Measurements from ENCODE around the gene HRH1. TPM values are rescaled to one million over a fixed set of nuclear protein-coding genes. Genes with fewer than 3 reads are reported as not detected.

The HRH1 gene
- total RNA-seq, 2 donors from 2014 or later = 17.7 to 48.3 TPM

DNA sequence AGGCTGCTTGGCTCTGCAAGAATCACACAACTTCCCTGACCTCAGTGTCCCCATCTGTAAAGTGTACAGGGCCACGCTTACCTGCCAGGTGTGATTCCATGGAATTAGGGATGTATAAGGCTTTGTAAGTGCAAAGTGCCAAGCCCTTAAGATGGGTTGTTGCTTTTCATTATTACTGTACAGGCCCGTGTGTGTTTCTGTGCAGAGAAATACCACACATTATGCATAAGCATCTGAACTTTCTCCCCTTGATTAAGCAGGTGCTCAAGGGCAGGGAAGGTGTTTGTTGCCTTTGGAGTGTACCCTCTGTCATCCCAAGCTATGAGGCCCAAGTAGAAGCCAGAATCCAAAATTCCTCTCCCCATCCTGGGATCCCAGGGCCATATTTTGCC lies 13.6 kb upstream of the HRH1 start:
- ATAC-seq (ENCODE audit: insufficient number of reproducible peaks, low FRiP score, low read depth) (no peak), DNase-seq (ENCODE audit: low spot score) (no peak)
- Histone ChIP-seq H3K36me3 (no peaks in the 10 kb centered on the region), H3K4me3 (no peak overlapping the region), H3K9me3 (no peaks in the 10 kb centered on the region), H3K27ac (no peak overlapping the region), H3K4me1 (ENCODE audit: control insufficient read depth in 1 of 2, low read depth in 2 of 2) (peaks cover 12 to 16% of the 10 kb centered on the region in 2 donors), H3K27me3 (replicated peaks; ENCODE audit: insufficient read depth) (no peaks in the 10 kb centered on the region)
- TF ChIP-seq, protein P1, sequence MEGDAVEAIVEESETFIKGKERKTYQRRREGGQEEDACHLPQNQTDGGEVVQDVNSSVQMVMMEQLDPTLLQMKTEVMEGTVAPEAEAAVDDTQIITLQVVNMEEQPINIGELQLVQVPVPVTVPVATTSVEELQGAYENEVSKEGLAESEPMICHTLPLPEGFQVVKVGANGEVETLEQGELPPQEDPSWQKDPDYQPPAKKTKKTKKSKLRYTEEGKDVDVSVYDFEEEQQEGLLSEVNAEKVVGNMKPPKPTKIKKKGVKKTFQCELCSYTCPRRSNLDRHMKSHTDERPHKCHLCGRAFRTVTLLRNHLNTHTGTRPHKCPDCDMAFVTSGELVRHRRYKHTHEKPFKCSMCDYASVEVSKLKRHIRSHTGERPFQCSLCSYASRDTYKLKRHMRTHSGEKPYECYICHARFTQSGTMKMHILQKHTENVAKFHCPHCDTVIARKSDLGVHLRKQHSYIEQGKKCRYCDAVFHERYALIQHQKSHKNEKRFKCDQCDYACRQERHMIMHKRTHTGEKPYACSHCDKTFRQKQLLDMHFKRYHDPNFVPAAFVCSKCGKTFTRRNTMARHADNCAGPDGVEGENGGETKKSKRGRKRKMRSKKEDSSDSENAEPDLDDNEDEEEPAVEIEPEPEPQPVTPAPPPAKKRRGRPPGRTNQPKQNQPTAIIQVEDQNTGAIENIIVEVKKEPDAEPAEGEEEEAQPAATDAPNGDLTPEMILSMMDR (IDR thresholded peaks at IDR 0.05) = no peak

DNA sequence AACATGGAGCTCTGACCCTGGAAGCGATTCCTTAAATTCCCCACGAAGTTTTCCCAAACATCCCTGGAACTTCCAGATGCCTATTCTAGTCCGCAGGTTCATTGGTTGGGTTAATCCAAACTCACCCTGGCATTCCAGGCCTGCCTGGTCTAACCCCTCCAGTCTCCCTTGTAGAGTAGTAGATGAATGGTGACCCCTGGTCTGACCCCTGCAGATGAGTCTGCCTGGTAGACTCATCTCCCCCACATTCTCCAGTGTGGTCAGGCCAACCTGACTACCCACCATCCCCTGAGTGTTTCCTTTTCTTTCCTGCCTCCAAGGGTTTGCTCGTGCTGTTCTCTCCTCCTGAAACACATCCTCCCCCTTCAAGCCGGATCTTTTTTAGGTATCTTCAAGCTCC lies 10.8 kb upstream of the HRH1 start:
- TF ChIP-seq, protein P1 (IDR thresholded peaks at IDR 0.05) = no peak
- H3K9me3 ChIP-seq = no peaks in the 10 kb centered on the region
- no peaks in the 10 kb centered on the region for H3K36me3 ChIP-seq
- H3K4me3 ChIP-seq = no peak overlapping the region
- DNase-seq (ENCODE audit: low spot score) (no peak), ATAC-seq (ENCODE audit: insufficient number of reproducible peaks, low FRiP score, low read depth) (no peak)
- H3K27me3 ChIP-seq (replicated peaks; ENCODE audit: insufficient read depth) = no peaks in the 10 kb centered on the region
- peaks cover 7% of the 10 kb centered on the region in 2 donors for H3K4me1 ChIP-seq (ENCODE audit: control insufficient read depth in 1 of 2, low read depth in 2 of 2)
- H3K27ac ChIP-seq = no peak overlapping the region

DNA sequence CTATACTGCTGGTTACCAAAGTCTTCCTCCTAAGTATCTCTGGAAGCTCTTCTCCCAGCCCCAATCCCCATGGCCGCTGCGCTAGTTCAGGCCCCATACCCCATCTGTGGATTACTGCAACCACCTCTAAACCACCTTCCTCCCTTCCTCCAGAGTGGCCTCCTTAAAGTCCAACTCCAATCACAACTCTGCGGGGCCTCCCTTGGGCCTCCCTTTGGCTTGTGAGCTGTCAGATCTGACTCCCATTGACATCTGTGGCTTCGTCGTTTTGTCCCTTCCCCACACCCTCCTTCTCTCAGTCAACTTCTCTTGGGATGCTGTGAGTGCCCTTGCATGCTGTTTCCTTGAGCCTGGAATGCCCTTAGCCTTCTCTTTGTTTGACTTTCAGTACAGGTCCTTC lies 9.3 kb upstream of the HRH1 start:
- no peak for ATAC-seq (ENCODE audit: insufficient number of reproducible peaks, low FRiP score, low read depth)
- Histone ChIP-seq H3K27ac (peak overlapping the region; percentile 8 to 50), H3K36me3 (no peaks in the 10 kb centered on the region), H3K4me1 (ENCODE audit: control insufficient read depth in 1 of 2, low read depth in 2 of 2) (peaks cover 10 to 11% of the 10 kb centered on the region in 2 donors), H3K9me3 (no peaks in the 10 kb centered on the region), H3K27me3 (replicated peaks; ENCODE audit: insufficient read depth) (no peaks in the 10 kb centered on the region), H3K4me3 (no peak overlapping the region)
- no peak for DNase-seq (ENCODE audit: low spot score)
- TF ChIP-seq, protein P1 (IDR thresholded peaks at IDR 0.05) = no peak

DNA sequence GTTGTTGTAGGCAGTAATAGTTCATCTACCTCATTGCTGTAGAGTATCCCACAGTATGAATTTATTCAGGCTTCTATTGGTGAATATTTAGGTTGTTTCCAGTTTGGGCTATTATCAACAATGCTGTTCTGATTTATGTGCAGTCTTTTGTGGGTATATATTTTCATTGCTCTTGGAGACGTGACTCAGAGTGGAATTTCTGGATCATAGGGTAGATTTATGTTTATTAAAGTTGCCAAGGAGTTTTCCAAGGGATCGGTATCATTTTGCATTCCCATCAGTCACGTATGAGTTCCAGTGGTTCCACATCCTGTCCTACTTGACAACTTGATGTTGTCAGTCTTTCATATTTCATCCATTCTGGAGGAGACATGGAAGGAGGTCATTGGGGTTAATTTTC lies 8.4 kb upstream of the HRH1 start:
- DNase-seq (ENCODE audit: low spot score) = no peak
- no peaks in the 10 kb centered on the region for H3K36me3 ChIP-seq
- TF ChIP-seq, protein P1 (IDR thresholded peaks at IDR 0.05) = no peak
- H3K9me3 ChIP-seq = no peaks in the 10 kb centered on the region
- H3K4me1 ChIP-seq (ENCODE audit: control insufficient read depth in 1 of 2, low read depth in 2 of 2) = peaks cover 5 to 16% of the 10 kb centered on the region in 2 donors
- no peaks in the 10 kb centered on the region for H3K27me3 ChIP-seq (replicated peaks; ENCODE audit: insufficient read depth)
- peak overlapping the region; percentile 13 to 50 for H3K27ac ChIP-seq
- peak; percentile 58 for ATAC-seq (ENCODE audit: insufficient number of reproducible peaks, low FRiP score, low read depth)
- H3K4me3 ChIP-seq = no peak overlapping the region

DNA sequence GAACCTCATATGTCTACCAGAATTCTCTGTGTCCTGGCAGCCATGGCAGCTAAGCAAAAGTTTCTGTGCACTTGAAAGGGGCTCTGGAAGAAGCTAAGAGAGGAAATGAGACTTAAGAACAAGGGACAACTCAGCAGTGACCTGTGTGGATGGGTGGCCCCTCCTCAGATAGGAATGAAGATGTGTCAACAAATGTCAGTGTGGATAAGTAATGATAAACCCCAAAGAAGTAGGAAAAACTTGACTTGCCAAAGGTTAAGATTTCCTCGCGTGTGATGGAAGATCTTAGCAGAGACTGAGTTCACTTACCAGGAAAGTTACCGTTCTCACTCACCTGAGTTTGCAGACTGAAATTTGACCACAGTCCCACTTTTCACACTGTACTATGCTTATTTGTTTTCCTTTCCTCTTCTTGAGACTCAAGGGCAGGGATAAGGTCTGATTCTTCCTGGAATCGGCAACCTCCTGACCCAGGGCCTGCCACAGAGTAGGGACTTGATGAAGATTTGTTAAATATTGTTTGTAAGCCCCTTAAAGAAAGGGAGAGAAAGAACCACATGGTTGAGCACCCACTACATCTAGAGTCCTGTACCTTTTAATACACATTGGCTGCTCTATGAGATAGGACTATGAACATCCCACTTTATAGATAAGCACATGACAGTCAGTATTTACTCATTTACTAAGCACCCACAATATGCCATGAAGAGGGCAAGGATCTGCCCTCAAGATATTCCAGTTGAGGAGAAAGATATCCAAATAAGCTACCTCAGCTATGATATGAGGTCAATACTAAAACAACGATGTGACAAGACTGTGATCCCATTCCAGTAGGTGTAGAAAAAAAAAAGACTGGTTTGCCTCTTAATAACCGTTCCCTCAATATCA lies 7.3 kb upstream of the HRH1 start:
- H3K36me3 ChIP-seq = no peaks in the 10 kb centered on the region
- TF ChIP-seq, protein P1 (IDR thresholded peaks at IDR 0.05) = no peak
- no peak overlapping the region for H3K4me3 ChIP-seq
- no peaks in the 10 kb centered on the region for H3K27me3 ChIP-seq (replicated peaks; ENCODE audit: insufficient read depth)
- no peak for ATAC-seq (ENCODE audit: insufficient number of reproducible peaks, low FRiP score, low read depth)
- H3K4me1 ChIP-seq (ENCODE audit: control insufficient read depth in 1 of 2, low read depth in 2 of 2) = peaks cover 5 to 16% of the 10 kb centered on the region in 2 donors
- H3K27ac ChIP-seq = peak overlapping the region in 1 of 2 donors; percentile 31
- no peak for DNase-seq (ENCODE audit: low spot score)
- H3K9me3 ChIP-seq = no peaks in the 10 kb centered on the region

Measured in thoracic aorta (tissue), 2 donors.